ENCODE data around the gene RASGRF2.

- TF ChIP-seq CTCF (IDR thresholded peaks at IDR 0.05) (no peak), POLR2A (IDR thresholded peaks at IDR 0.05) (no peak), EP300 (IDR thresholded peaks at IDR 0.05) (no peak)
These were observed 254.7 kb downstream of the RASGRF2 start for GRCh38 chr5:81214848-81215247.
